Esophagus mucosa (tissue), 1 donor: ENCODE results near the gene NCK2. TPM values are rescaled to one million over a fixed set of nuclear protein-coding genes. Genes with fewer than 3 reads are reported as not detected.

ENCODE experiments used
- ATAC-seq: fragments of 200-7000 bp; cut with Tn5 transposase; one replicate; pipeline ENCODE4 v1.9.1; 2020
- total RNA-seq: library from RNA; stranded (reverse); gene quantifications from one replicate; pipeline ENCODE4 v1.2.4, GENCODE V29; 2023
- donor health status: DM: yes; HTN: yes; CAD: no.

Gene NCK2
- total RNA-seq, result 68.6 TPM

DNA sequence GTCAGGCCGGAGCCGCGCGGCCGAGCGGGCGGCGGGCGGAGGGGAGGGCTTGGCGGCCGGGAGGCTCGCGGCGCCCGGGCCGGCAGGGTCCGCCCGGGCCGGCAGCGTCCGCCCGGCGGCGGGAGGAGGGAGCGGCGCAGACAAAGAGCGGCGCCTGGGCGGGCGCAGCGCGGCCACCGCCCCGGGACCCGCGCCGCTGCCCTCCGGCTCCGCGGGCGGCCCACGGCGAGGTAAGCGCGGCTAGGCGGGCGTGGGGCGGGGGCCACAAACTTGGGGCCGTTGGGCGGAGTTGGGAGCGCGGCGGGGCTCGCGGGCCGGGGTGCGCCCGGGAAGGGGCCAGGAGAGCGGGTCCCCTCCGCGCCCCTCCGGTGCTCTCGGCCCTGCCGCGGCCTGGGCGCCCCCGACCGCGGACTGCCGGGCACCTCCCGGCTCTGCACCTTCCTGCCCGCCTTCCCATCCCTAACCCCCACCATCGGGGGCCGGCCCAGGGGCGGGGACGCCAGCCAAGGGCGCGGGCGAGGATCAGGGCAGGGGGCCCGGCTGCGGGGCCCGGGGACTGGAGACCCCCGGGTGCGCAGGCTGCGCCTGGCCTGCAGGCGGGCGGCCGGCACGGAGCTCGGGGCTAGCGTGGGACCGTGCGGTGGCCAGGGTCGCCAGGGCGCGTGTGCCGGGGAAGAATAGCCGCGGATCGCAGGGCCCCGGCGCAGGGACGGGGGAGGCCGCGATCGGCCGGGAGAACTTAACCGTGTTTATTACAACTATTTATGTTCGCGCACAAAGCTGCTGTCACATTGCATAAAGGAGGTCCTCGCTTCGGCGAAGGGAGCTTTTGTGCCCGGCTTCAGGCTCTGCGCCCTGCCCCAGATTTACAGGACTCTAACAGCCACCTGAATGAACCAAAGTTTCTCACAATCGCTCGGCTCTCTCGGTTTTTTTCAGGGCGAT is at the start of gene NCK2:
TSS of gene NCK2 (plus strand) at position 4 of the 945 bp plus-strand sequence. CDS start 110,152 bp downstream, outside the sequence.
- peak; percentile 15 for ATAC-seq

GRCh38 chr2:105697781-105698449 is 46.8 kb upstream of the NCK2 start:
- ATAC-seq, result no peak

GRCh38 chr2:105698820-105699219 is 45.9 kb upstream of the NCK2 start:
- no peak for ATAC-seq

DNA sequence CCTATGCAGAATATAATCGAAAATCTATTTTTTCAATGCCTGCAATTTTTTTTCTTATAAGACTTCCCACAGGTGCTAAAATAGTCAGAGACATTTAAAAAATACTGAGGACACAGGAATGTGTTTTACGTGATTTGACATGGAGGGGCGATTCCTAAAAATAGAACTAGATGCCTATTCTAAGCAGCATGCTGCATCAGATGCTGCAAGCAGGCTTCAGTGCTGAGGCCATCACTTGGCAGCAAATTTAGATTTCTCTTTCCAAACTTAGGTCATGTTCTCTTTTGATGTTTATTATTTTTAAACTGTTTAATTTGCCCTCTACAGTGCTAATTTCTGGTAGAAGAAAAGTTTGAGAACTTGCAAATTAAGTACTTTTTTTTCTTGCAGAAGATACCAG is 43.7 kb upstream of the NCK2 start:
- ATAC-seq, result no peak

DNA sequence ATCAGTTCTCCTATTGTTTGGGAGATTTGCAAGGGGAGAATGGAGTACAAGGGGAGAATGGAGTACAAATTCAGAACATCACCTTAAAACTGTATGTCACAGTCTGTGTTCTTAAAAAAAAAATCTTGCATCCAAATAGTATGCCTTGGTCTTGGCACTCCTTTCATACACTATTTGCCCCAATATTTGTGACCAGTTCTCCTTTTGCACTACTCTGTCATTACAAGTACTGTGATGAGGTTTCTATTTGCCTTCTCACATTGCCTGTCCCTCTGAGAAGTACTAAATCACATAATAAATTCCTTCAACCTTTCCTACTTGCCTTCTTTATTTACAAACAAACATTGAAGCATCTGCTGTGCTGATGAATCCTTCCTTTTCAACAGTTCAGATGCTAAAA is 36.0 kb upstream of the NCK2 start:
- ATAC-seq, result no peak

GRCh38 chr2:105711394-105711793 is 33.3 kb upstream of the NCK2 start:
- no peak for ATAC-seq

- ATAC-seq, result no peak
Measured at GRCh38 chr2:105712166-105712915, 32.4 kb upstream of the NCK2 start.

DNA sequence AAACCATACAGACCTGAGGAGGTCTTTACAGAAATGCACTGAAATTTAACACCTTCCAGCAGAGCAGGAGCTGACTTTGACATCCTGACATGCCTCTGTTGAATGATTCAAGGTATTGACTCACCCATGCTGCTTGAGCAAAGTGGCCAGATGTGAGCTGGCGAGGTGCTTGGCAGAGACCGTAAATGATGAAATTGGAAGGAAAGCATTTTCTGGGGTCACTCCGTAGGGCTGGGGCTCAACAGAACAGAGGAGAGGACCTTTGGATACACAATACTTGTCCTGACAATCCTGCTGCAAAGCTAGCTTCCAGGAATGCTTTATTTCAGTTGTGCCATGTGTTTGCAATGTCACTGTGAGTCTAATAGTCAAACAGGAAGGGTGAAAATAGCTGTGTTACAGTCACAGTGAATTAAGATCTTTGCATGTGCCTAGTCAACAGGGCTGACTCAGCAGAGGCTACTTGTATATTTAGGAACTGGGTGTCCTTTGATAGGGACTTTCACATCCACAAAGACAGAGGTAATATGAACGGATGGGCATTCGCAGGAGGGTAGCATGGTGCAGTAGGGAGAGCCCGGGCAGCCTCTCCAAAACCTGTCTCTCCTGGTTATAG is 31.6 kb upstream of the NCK2 start:
- ATAC-seq, result peak; percentile 80

- ATAC-seq, result no peak
Measured at GRCh38 chr2:105714141-105714540, 30.6 kb upstream of the NCK2 start.

GRCh38 chr2:105718846-105719481 is 25.7 kb upstream of the NCK2 start:
- ATAC-seq, result no peak

GRCh38 chr2:105721991-105722511 is 22.7 kb upstream of the NCK2 start:
- ATAC-seq, result no peak

DNA sequence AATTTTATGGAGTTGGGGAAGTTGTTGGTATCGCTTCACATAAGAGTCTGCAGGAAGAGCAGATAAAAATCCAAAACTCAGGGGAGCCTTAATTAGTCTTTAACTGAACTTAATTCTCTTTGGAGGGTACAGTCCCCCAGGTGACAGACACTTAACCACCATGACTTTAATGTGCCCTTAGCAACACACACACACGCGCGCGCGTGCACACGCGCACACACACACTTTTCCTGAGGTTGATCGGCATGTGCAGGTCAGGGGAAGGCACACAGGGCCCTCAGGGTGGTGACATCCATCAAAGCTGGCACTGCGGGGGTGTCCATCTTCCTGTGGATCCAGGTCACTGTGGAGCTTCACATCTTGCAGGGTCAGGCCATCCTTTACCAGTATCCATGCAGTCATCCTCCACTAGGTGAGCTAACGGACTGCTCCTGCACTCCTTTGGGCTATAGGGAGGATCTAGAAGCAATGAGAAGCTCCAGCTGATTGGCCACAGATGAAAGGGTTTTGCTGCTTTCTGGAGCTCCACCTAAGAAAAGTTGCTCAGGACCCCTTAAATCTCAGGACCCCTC is 21.9 kb upstream of the NCK2 start:
- no peak for ATAC-seq

DNA sequence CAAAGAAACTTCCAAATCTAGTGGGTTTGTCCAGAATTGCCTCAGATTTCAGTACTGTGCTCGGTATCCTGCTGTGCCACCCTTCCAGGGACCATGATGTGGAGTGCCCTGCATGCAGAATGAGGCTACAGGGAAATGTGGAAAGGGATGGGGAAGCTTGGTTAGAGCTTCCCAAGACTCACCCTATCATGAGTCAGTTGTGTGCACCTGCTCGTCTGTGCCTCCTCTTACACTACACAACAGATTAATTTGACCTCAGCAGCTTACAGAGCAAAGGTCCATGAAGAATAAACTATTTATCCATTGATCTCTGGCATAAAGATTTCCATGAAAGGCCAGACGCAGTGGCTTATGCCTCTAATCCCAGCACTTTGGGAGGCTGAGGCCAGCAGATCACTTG is 21.3 kb upstream of the NCK2 start:
- no peak for ATAC-seq

DNA sequence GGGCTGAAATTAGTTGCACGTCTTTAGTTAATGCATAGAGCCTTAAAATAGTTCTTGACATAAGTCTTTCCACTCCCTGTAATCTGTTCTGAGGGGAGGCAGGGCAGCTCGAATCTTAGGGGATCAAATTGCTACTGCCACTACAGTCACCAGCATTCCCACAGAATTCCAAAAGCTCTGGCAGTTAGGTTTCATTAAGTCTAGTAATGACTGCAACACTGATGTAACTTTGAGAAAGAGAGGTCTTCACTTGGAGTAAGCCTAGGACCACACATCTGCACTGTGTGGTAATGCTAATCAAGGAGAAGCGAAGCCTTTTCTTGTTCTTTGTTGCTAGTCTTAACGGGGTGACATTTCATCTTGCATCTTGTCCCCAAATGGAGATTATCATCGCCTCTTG is 19.3 kb upstream of the NCK2 start:
- ATAC-seq, result no peak

DNA sequence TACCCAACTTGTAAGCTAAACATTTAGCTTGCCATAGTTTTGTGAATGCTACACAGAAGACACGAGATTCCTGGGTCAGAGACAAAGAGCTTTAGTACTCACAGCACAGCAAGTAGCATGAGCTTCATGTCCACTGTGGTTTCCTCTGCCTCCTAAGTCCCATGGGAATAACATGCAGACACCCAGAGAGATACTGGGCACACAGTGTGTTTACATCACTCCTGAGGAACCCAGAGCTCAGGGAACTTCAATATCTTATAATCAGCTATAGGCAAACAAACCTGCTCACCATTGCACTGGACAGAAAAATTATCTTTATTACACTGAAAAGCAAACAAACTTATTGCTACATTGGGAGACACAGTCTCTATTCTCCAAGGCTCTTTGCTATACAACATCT is 14.5 kb upstream of the NCK2 start:
- no peak for ATAC-seq

- no peak for ATAC-seq
Measured at GRCh38 chr2:105731511-105731910, 13.2 kb upstream of the NCK2 start.

- peak; percentile 81 for ATAC-seq
Measured at GRCh38 chr2:105732101-105732500, 12.6 kb upstream of the NCK2 start.

GRCh38 chr2:105732955-105733607 is 11.6 kb upstream of the NCK2 start:
- ATAC-seq, result peak; percentile 9

GRCh38 chr2:105733875-105734274 is 10.8 kb upstream of the NCK2 start:
- no peak for ATAC-seq

DNA sequence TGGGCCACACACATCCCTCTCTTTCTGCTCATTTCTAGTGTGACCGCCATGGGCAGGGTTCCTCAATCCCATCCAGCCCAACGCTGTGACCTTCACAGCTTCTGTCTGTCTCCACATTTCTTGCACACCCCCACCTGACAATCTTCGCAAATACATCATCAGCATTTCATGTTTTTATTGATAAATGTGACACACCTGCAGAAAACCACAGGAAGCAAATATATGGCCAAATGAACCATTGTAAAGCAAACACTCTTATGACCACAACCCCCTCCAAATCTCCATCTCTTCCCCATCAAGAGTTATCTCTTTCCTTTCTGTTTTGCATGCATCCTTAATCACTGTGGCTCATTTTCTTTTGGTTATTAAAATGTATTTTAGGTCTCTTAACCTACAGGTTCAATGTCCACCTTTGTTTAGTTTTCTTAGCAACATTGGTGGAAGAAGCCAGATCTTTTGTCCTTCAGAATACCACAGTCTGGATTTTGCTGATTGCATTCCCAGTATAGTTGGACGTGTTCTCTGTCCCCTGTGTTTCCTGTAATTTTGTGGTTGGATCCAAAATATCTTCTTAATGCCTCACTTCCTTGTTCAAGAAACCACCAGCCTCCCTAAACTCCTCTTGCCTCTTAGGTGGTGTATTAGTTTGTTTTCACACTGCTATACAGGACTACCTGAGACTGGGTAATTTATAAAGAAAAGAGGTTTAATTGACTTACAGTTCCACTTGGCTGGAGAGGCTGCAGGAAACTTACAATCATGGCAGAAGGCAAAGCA is 9.8 kb upstream of the NCK2 start:
- ATAC-seq, result no peak
